Osteoblast (primary cell): Measurements from ENCODE around the gene ERBB3. TPM values are rescaled to one million over a fixed set of nuclear protein-coding genes. Genes with fewer than 3 reads are reported as not detected.
A peak's percentile ranks its signal among the peaks of the same experiment; 100 is the strongest.

ENCODE experiments used
- DNase-seq: peaks from one replicate; pipeline ENCODE4 v3.0.0; 2011; ENCODE audit warnings: low spot score, mixed read lengths; ENCODE audit not compliant: insufficient read length; ENCODE audit errors: missing footprints
- H2AFZ ChIP-seq: 2 replicates; pipeline ENCODE4 v1.6.0; 2011; ENCODE audit warnings: mild to moderate bottlenecking, low read length
- H3K27ac ChIP-seq: 2 replicates; pipeline ENCODE4 v1.5.1; 2011; ENCODE audit warnings: mild to moderate bottlenecking, low read depth, low read length, moderate library complexity
- H3K27me3 ChIP-seq: 2 replicates; pipeline ENCODE4 v1.6.0; 2012; ENCODE audit warnings: mild to moderate bottlenecking, control low read depth, inconsistent platforms, low read length, moderate library complexity; ENCODE audit not compliant: insufficient read depth
- H3K36me3 ChIP-seq: 2 replicates; pipeline ENCODE4 v1.5.1; 2011; ENCODE audit warnings: mild to moderate bottlenecking, low read length, control low read depth, moderate library complexity; ENCODE audit not compliant: insufficient read depth
- H3K4me1 ChIP-seq: 2 replicates; pipeline ENCODE4 v1.5.1; 2011; ENCODE audit warnings: mild to moderate bottlenecking, low read length, control low read depth, moderate library complexity; ENCODE audit not compliant: insufficient read depth
- H3K4me2 ChIP-seq: 2 replicates; pipeline ENCODE4 v1.6.0; 2011; ENCODE audit warnings: mild to moderate bottlenecking, low read length; ENCODE audit not compliant: insufficient read depth
- H3K4me3 ChIP-seq: fragments of 200-600 bp; sonication (generic); 3 replicates; pipeline ENCODE4 v1.5.1; 2012; ENCODE audit warnings: mild to moderate bottlenecking, low read length, inconsistent platforms; ENCODE audit not compliant: insufficient read depth
- H3K79me2 ChIP-seq: 2 replicates; pipeline ENCODE4 v1.6.0; 2012; ENCODE audit warnings: mild to moderate bottlenecking, low read length, control low read depth, inconsistent platforms; ENCODE audit not compliant: insufficient read depth
- H3K9me3 ChIP-seq: 2 replicates; pipeline ENCODE4 v1.5.1; 2011; ENCODE audit warnings: low read depth, low read length, control low read depth
- H4K20me1 ChIP-seq: 2 replicates; pipeline ENCODE4 v1.6.0; 2012; ENCODE audit warnings: mild to moderate bottlenecking, low read length, control low read depth; ENCODE audit not compliant: insufficient read depth
- CTCF ChIP-seq: IDR thresholded peaks from 2 replicates; pipeline ENCODE4 v1.5.1; 2011; ENCODE audit warnings: mild to moderate bottlenecking, low read depth, low read length, moderate library complexity; ENCODE audit errors: extremely low read depth
- total RNA-seq: library from RNA; depleted of rRNA; stranded (reverse); fragments of >200 nt; gene quantifications from 2 replicates; pipeline ENCODE4 v1.2.3, GENCODE V29; 2012

Gene ERBB3
- total RNA-seq, 1 donor: 1.1 TPM

- no peaks in the 10 kb centered on the region for H4K20me1 ChIP-seq
- no peak for DNase-seq
These were observed 71.7 kb downstream of the ERBB3 start for GRCh38 chr12:56151672-56152131.

GRCh38 chr12:56152132-56152755 is 72.3 kb downstream of the ERBB3 start, which contains the start of gene MYL6B:
MYL6B (plus strand) TSS chr12:56152587; CDS start chr12:56153919, 1,332 bp downstream.
- DNase-seq: peak; percentile 97
- H2AFZ ChIP-seq: peak within 1 kb of the TSS; percentile 95
- peaks cover 15% of the 10 kb centered on the region for H3K79me2 ChIP-seq
- H3K4me2 ChIP-seq: peak within 1 kb of the TSS; percentile 90
- no peak for TF ChIP-seq CTCF
- H3K27ac ChIP-seq: peak within 1 kb of the TSS; percentile 76
- H3K27me3 ChIP-seq: no peaks in the 10 kb centered on the region
- H3K9me3 ChIP-seq: no peaks in the 10 kb centered on the region
- H3K36me3 ChIP-seq: peaks cover 11% of the 10 kb centered on the region
- H4K20me1 ChIP-seq: no peaks in the 10 kb centered on the region
- H3K4me1 ChIP-seq: peaks cover 19% of the 10 kb centered on the region
- H3K4me3 ChIP-seq: peak within 1 kb of the TSS; percentile 88

More at GRCh38 chr12:56151672-56152131, 71.7 kb downstream of the ERBB3 start:
- peaks cover 11% of the 10 kb centered on the region for H3K36me3 ChIP-seq
- peak overlapping the region; percentile 88 for H3K4me3 ChIP-seq
- H3K4me1 ChIP-seq: peaks cover 19% of the 10 kb centered on the region
- peak; percentile 33 for TF ChIP-seq CTCF
- peaks cover 15% of the 10 kb centered on the region for H3K79me2 ChIP-seq
- no peaks in the 10 kb centered on the region for H3K27me3 ChIP-seq
- peak overlapping the region; percentile 90 for H3K4me2 ChIP-seq
- H2AFZ ChIP-seq: peak overlapping the region; percentile 95
- peak overlapping the region; percentile 76 for H3K27ac ChIP-seq
- no peaks in the 10 kb centered on the region for H3K9me3 ChIP-seq

Other genes with a start within 250 kb of the ERBB3 start
- gene MMP19, start 237.2 kb upstream of the ERBB3 start, total RNA-seq: 13.0 and 14.7 TPM in 2 replicates
- gene PYM1, start 152.3 kb upstream of the ERBB3 start, total RNA-seq: 25.0 and 31.5 TPM in 2 replicates
- gene DGKA, start 149.0 kb upstream of the ERBB3 start, total RNA-seq: 32.6 and 36.5 TPM in 2 replicates
- gene PMEL, start 114.1 kb upstream of the ERBB3 start, total RNA-seq: 0.59 and 0.72 TPM in 2 replicates
- 13.0 and 13.4 TPM in 2 replicates for gene CDK2, start 113.3 kb upstream of the ERBB3 start, total RNA-seq
- 82.9 and 87.5 TPM in 2 replicates for gene RAB5B, start 106.1 kb upstream of the ERBB3 start, total RNA-seq
- gene SUOX, start 82.9 kb upstream of the ERBB3 start, total RNA-seq: 12.3 and 13.0 TPM in 2 replicates
- gene IKZF4, start 59.1 kb upstream of the ERBB3 start, total RNA-seq: 1.2 and 2.5 TPM in 2 replicates
- gene RPS26, start 38.2 kb upstream of the ERBB3 start, total RNA-seq: 162 and 459 TPM in 2 replicates
- 99.0 and 115 TPM in 2 replicates for gene PA2G4, start 24.4 kb downstream of the ERBB3 start, total RNA-seq
- gene RPL41, start 36.5 kb downstream of the ERBB3 start, total RNA-seq: 1,930 and 2,844 TPM in 2 replicates
- gene ZC3H10, start 38.1 kb downstream of the ERBB3 start, total RNA-seq: 9.0 and 10.6 TPM in 2 replicates
- 239 and 304 TPM in 2 replicates for gene ESYT1, start 48.1 kb downstream of the ERBB3 start, total RNA-seq
- gene MYL6B, start 72.4 kb downstream of the ERBB3 start, total RNA-seq: 49.8 and 53.9 TPM in 2 replicates
- gene MYL6, start 78.2 kb downstream of the ERBB3 start, total RNA-seq: 848 and 873 TPM in 2 replicates
- 65.9 and 70.4 TPM in 2 replicates for gene SMARCC2, start 109.3 kb downstream of the ERBB3 start, total RNA-seq
- gene RNF41, start 141.8 kb downstream of the ERBB3 start, total RNA-seq: 155 and 159 TPM in 2 replicates
- gene NABP2, start 144.2 kb downstream of the ERBB3 start, total RNA-seq: 26.8 and 27.4 TPM in 2 replicates
- gene SLC39A5, start 149.9 kb downstream of the ERBB3 start, total RNA-seq: not detected in 2 replicates
- gene ANKRD52, start 178.2 kb downstream of the ERBB3 start, total RNA-seq: 17.7 and 18.8 TPM in 2 replicates
- gene COQ10A, start 186.8 kb downstream of the ERBB3 start, total RNA-seq: 10.1 and 14.4 TPM in 2 replicates
- gene CS, start 220.2 kb downstream of the ERBB3 start, total RNA-seq: 106 and 114 TPM in 2 replicates
- 82.5 and 83.7 TPM in 2 replicates for gene CNPY2, start 235.8 kb downstream of the ERBB3 start, total RNA-seq